WERI-Rb-1 (cell line): ENCODE data around the gene LEMD2.

Experiments
- DNase-seq: peaks from one replicate; pipeline ENCODE4 v3.0.0-alpha.2; 2020
- H3K27ac ChIP-seq: fragments of 250-450 bp; sonication (Bioruptor Pico); 2 replicates; pipeline ENCODE4 v1.5.1; 2020; ENCODE audit warnings: mild to moderate bottlenecking, moderate library complexity
- H3K27me3 ChIP-seq: fragments of 250-450 bp; sonication (Bioruptor Pico); 2 replicates; pipeline ENCODE4 v1.5.1; 2021; ENCODE audit warnings: mild to moderate bottlenecking, low read depth, moderate library complexity; ENCODE audit not compliant: insufficient read depth, severe bottlenecking
- H3K36me3 ChIP-seq: fragments of 250-450 bp; sonication (Bioruptor Pico); 2 replicates; pipeline ENCODE4 v1.5.1; 2020; ENCODE audit warnings: mild to moderate bottlenecking, moderate library complexity
- H3K4me3 ChIP-seq: 2 replicates; pipeline ENCODE4 v1.5.1; 2011; ENCODE audit warnings: low read depth, mild to moderate bottlenecking, control low read depth, low read length
- H3K9me3 ChIP-seq: fragments of 250-450 bp; sonication (Bioruptor Pico); 2 replicates; pipeline ENCODE4 v1.5.1; 2021; ENCODE audit warnings: mild to moderate bottlenecking, moderate library complexity; ENCODE audit not compliant: severe bottlenecking
- CTCF ChIP-seq: IDR thresholded peaks from 2 replicates; pipeline ENCODE4 v1.5.1; 2011; ENCODE audit warnings: low read depth, mild to moderate bottlenecking, control low read depth, inconsistent platforms, low read length

LEMD2 gene

GRCh38 chr6:33742837-33743236, 46.1 kb downstream of the LEMD2 start:
- H3K4me3 ChIP-seq = no peak overlapping the region
- H3K27ac ChIP-seq = no peak overlapping the region
- no peaks in the 10 kb centered on the region for H3K9me3 ChIP-seq
- H3K27me3 ChIP-seq = no peaks in the 10 kb centered on the region
- no peaks in the 10 kb centered on the region for H3K36me3 ChIP-seq
- DNase-seq = no peak
- TF ChIP-seq CTCF = no peak

- no peaks in the 10 kb centered on the region for H3K36me3 ChIP-seq
- H3K27ac ChIP-seq = no peak overlapping the region
- no peak for TF ChIP-seq CTCF
- H3K27me3 ChIP-seq = no peaks in the 10 kb centered on the region
- H3K4me3 ChIP-seq = no peak overlapping the region
- DNase-seq = no peak
- no peaks in the 10 kb centered on the region for H3K9me3 ChIP-seq
These were observed 46.8 kb downstream of the LEMD2 start for GRCh38 chr6:33742092-33742491.

GRCh38 chr6:33740794-33741193, 48.1 kb downstream of the LEMD2 start:
- H3K4me3 ChIP-seq = no peak overlapping the region
- no peak for DNase-seq
- no peaks in the 10 kb centered on the region for H3K9me3 ChIP-seq
- no peaks in the 10 kb centered on the region for H3K36me3 ChIP-seq
- H3K27ac ChIP-seq = peak overlapping the region; percentile 60
- H3K27me3 ChIP-seq = no peaks in the 10 kb centered on the region
- TF ChIP-seq CTCF = no peak

- Histone ChIP-seq H3K36me3 (no peaks in the 10 kb centered on the region), H3K27me3 (no peaks in the 10 kb centered on the region), H3K4me3 (no peak overlapping the region), H3K27ac (peak overlapping the region; percentile 60), H3K9me3 (no peaks in the 10 kb centered on the region)
- DNase-seq = peak; percentile 81
- 0 out of 2 replicates have a peak, but pooled peaks have one; percentile 9 for TF ChIP-seq CTCF
These were observed 48.7 kb downstream of the LEMD2 start for GRCh38 chr6:33740204-33740608.

- Histone ChIP-seq H3K36me3 (no peaks in the 10 kb centered on the region), H3K9me3 (no peaks in the 10 kb centered on the region), H3K27ac (peak overlapping the region; percentile 60), H3K27me3 (no peaks in the 10 kb centered on the region), H3K4me3 (no peak overlapping the region)
- no peak for TF ChIP-seq CTCF
- no peak for DNase-seq
These were observed 49.4 kb downstream of the LEMD2 start for GRCh38 chr6:33739571-33739970.

GRCh38 chr6:33738879-33739278, 50.1 kb downstream of the LEMD2 start:
- no peak overlapping the region for H3K27ac ChIP-seq
- no peaks in the 10 kb centered on the region for H3K9me3 ChIP-seq
- DNase-seq = no peak
- H3K4me3 ChIP-seq = no peak overlapping the region
- no peak for TF ChIP-seq CTCF
- no peaks in the 10 kb centered on the region for H3K27me3 ChIP-seq
- H3K36me3 ChIP-seq = no peaks in the 10 kb centered on the region
